Mucosa of stomach (tissue), 1 donor: ENCODE results near the gene RNF26.
A peak's percentile ranks its signal among the peaks of the same experiment; 100 is the strongest.

Experiments used
- H3K27me3 ChIP-seq: one replicate; pipeline ENCODE4 v1.7.0; 2013; ENCODE audit warnings: mild to moderate bottlenecking, low read length; ENCODE audit not compliant: control insufficient read depth, insufficient read depth
- H3K36me3 ChIP-seq: one replicate; pipeline ENCODE4 v1.7.0; 2013; ENCODE audit warnings: low read length; ENCODE audit not compliant: control insufficient read depth, insufficient read depth
- H3K4me1 ChIP-seq: one replicate; pipeline ENCODE4 v1.7.0; 2013; ENCODE audit warnings: mild to moderate bottlenecking, low read length; ENCODE audit not compliant: control insufficient read depth, insufficient read depth
- H3K4me3 ChIP-seq: one replicate; pipeline ENCODE4 v1.7.0; 2013; ENCODE audit warnings: low read length
- H3K9ac ChIP-seq: one replicate; pipeline ENCODE4 v1.7.0; 2013; ENCODE audit warnings: mild to moderate bottlenecking, low read length, moderate library complexity
- H3K9me3 ChIP-seq: one replicate; pipeline ENCODE4 v1.7.0; 2013; ENCODE audit warnings: mild to moderate bottlenecking, low read length, moderate library complexity; ENCODE audit not compliant: control insufficient read depth
- donor health status: Pancreatic carcinoma.

The RNF26 gene

GRCh38 chr11:119305556-119306372, 28.6 kb upstream of the RNF26 start:
- Histone ChIP-seq H3K9ac (no peak overlapping the region), H3K27me3 (no peaks in the 10 kb centered on the region), H3K36me3 (no peaks in the 10 kb centered on the region), H3K4me1 (no peaks in the 10 kb centered on the region), H3K9me3 (no peaks in the 10 kb centered on the region), H3K4me3 (no peak overlapping the region)

DNA sequence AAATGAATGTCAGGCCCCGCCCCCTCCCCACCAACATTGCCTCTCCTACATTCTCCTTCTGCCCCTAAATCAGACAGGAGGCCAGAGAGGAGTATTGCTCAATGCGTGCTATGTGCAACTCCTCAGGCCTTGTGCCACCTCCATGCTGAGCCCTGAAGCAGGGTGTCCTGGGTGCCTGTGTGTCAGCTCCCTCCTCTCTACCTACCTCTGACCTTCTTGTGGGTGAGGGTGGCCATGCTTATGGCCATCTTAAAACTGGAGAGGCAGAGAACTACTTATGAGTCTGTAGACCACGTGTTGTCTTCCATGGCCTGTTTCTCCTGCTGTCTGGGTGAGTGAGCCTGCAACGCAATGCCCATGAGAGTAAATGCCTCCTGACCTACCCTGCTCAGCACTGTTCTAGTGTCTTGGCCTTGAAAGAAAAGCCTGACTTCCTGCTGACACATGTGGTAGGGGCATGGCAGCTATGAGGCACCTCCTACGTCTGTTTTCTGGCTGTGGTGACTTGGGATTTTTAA, 27.9 kb upstream of the RNF26 start:
- no peaks in the 10 kb centered on the region for H3K36me3 ChIP-seq
- H3K9me3 ChIP-seq, result no peaks in the 10 kb centered on the region
- H3K27me3 ChIP-seq, result no peaks in the 10 kb centered on the region
- no peak overlapping the region for H3K9ac ChIP-seq
- H3K4me3 ChIP-seq, result no peak overlapping the region
- no peaks in the 10 kb centered on the region for H3K4me1 ChIP-seq

- no peaks in the 10 kb centered on the region for H3K4me1 ChIP-seq
- H3K9ac ChIP-seq, result no peak overlapping the region
- H3K27me3 ChIP-seq, result no peaks in the 10 kb centered on the region
- H3K9me3 ChIP-seq, result no peaks in the 10 kb centered on the region
- no peaks in the 10 kb centered on the region for H3K36me3 ChIP-seq
- H3K4me3 ChIP-seq, result no peak overlapping the region
Observed at GRCh38 chr11:119307219-119307618, 27.1 kb upstream of the RNF26 start.

DNA sequence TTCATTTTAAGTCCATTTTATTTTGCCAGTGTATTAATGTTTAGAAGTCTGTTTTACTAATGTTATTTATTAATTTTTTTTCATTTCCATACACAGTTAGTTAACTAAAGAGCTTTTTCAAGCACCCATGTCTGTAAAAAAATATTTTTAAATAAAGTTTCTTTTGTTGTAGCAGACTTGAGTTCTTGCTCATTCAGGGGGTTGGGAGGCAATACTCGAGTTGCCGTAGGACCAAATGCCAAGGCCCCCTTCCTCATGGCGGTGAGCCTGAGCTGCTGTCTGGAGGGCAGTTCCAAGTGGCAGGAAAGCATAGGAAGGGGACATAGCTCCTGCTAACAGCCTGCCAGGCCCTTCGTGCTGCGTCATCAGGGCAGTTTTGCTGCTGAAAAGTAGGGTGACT, 26.4 kb upstream of the RNF26 start:
- no peak overlapping the region for H3K9ac ChIP-seq

DNA sequence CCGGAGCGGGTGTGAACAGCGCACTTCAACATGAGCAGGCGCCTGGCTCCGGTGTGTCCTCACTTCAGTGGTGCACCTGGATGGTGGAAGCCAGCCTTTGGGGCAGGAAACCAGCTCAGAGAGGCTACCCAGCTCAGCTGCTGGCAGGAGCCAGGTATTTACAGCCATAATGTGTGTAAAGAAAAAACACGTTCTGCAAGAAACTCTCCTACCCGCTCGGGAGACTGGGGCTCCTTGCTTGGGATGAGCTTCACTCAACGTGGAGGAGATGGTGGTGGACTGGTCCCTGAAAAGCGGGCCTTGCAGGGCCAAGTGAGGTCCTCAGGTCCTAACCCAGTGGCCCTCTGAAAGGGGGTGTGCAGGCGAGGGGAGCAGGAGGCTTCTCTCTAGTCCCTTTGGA, 24.9 kb upstream of the RNF26 start:
- no peaks in the 10 kb centered on the region for H3K9me3 ChIP-seq
- no peak overlapping the region for H3K4me3 ChIP-seq
- no peaks in the 10 kb centered on the region for H3K4me1 ChIP-seq
- no peaks in the 10 kb centered on the region for H3K36me3 ChIP-seq
- peaks cover 5% of the 10 kb centered on the region for H3K27me3 ChIP-seq
- H3K9ac ChIP-seq, result no peak overlapping the region

More for the DNA sequence above, 26.4 kb upstream of the RNF26 start:
- H3K4me3 ChIP-seq, result no peak overlapping the region
- no peaks in the 10 kb centered on the region for H3K9me3 ChIP-seq
- H3K36me3 ChIP-seq, result no peaks in the 10 kb centered on the region
- H3K27me3 ChIP-seq, result no peaks in the 10 kb centered on the region
- H3K4me1 ChIP-seq, result no peaks in the 10 kb centered on the region

GRCh38 chr11:119309953-119310681, 24.2 kb upstream of the RNF26 start:
- no peak overlapping the region for H3K9ac ChIP-seq
- H3K9me3 ChIP-seq, result no peaks in the 10 kb centered on the region
- no peaks in the 10 kb centered on the region for H3K36me3 ChIP-seq
- peaks cover 12% of the 10 kb centered on the region for H3K27me3 ChIP-seq
- H3K4me1 ChIP-seq, result peaks cover 4% of the 10 kb centered on the region
- H3K4me3 ChIP-seq, result no peak overlapping the region

GRCh38 chr11:119310682-119311052, 23.7 kb upstream of the RNF26 start:
- H3K9ac ChIP-seq, result no peak overlapping the region

DNA sequence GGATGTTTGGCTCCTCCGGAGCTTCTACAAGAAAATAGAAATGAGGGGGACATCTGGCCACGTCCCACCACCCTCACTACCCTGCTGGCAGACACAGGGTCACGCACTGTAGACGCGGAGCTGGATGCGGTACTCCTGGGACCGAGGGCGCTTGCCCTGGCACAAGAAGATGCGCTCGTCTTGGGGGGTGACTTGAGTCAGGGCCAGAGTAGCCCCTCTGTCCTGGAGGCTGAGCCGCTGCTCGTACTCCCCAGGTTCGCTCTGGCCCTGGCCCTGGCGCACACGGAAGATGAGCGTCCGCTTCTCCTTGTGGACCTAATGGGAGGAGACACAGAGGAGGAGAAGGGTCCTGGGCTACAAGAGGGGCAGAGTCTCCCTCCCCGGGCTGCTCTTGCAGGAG, 19.6 kb upstream of the RNF26 start:
- no peak overlapping the region for H3K4me3 ChIP-seq
- H3K9me3 ChIP-seq, result no peaks in the 10 kb centered on the region
- no peaks in the 10 kb centered on the region for H3K36me3 ChIP-seq
- no peak overlapping the region for H3K9ac ChIP-seq
- H3K27me3 ChIP-seq, result peaks cover 50% of the 10 kb centered on the region
- peaks cover 29% of the 10 kb centered on the region for H3K4me1 ChIP-seq

More at GRCh38 chr11:119310682-119311052, 23.7 kb upstream of the RNF26 start:
- no peak overlapping the region for H3K4me3 ChIP-seq
- peaks cover 18% of the 10 kb centered on the region for H3K27me3 ChIP-seq
- peaks cover 10% of the 10 kb centered on the region for H3K4me1 ChIP-seq
- no peaks in the 10 kb centered on the region for H3K36me3 ChIP-seq
- H3K9me3 ChIP-seq, result no peaks in the 10 kb centered on the region

- Histone ChIP-seq H3K4me1 (peaks cover 35% of the 10 kb centered on the region), H3K36me3 (no peaks in the 10 kb centered on the region), H3K4me3 (no peak overlapping the region), H3K9ac (peak overlapping the region; percentile 61), H3K27me3 (peaks cover 55% of the 10 kb centered on the region), H3K9me3 (no peaks in the 10 kb centered on the region)
Observed at GRCh38 chr11:119315131-119316015, 19.0 kb upstream of the RNF26 start.

DNA sequence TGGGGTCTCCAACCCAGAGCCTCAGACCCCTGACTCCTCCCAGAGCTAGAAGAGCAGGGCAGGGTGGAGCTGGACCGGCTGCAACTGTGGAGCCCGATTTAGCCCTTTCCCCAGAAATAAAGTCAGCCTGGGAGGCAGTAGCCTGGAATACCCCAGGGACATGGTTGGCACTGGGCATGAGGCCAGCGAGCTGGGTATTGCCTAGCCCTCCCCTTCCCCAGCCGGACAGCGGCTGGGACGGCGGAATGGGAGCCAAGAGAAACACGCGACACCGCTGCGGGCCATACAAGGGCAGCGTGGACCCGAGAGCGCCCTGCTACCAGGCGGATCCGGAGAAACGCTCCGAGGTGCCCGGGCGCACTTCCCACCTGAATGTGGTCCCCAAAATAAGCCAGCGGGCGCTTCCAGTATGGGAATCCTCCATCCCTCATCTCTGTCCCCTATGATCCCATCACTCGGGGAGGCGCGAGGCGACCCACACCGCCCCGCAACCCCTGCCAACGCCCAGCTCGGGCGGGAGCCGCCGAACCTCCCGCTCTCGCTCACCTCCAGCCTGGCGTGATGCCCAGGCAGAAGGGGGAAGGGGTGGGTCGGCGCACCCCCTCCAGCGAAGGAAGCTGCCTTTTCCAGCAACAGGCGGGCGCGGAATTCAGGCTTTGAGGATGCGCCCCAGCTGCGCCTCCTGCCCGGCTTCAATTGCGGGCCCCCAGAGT, 18.2 kb upstream of the RNF26 start:
- H3K9me3 ChIP-seq, result no peaks in the 10 kb centered on the region
- no peaks in the 10 kb centered on the region for H3K36me3 ChIP-seq
- no peak overlapping the region for H3K4me3 ChIP-seq
- peaks cover 63% of the 10 kb centered on the region for H3K27me3 ChIP-seq
- peak overlapping the region; percentile 61 for H3K9ac ChIP-seq
- peaks cover 41% of the 10 kb centered on the region for H3K4me1 ChIP-seq
